Stimulated activated naive CD4-positive, alpha-beta T cell treated with Interleukin-2 at 50 U/mL for 16 hours (primary cell): ENCODE results near the gene ANKRD6.
A peak's percentile ranks its signal among the peaks of the same experiment; 100 is the strongest.
"Not testable (repeated sequence)": the region's sequence is repeated elsewhere in the genome, so short reads cannot be mapped to it uniquely, and the experiment has no call there.

ENCODE experiments used
- DNase-seq: peaks from one replicate; lab custom pipeline; 2025; lab: John Stamatoyannopoulos, UW

Gene ANKRD6

DNA sequence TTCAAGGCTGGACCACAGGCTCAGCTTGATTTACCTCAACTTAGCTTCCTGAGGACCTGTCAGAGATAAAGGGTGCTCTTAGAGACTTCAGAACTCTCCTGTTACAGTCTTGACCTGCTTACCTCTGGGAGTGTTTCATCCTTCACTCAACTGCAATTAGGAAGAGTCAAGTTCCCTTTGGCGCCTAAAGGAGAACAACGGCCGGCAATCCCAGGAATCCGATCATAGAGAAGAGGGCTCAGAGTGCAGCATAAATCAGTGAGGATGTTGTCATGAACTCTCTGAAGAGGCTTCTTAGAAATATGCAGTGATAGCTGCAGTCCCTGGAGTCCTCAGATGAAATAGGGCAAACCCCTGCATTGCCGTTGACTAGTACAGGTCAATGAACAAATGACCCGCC lies 169.2 kb downstream of the ANKRD6 start:
- no peak for DNase-seq

DNA sequence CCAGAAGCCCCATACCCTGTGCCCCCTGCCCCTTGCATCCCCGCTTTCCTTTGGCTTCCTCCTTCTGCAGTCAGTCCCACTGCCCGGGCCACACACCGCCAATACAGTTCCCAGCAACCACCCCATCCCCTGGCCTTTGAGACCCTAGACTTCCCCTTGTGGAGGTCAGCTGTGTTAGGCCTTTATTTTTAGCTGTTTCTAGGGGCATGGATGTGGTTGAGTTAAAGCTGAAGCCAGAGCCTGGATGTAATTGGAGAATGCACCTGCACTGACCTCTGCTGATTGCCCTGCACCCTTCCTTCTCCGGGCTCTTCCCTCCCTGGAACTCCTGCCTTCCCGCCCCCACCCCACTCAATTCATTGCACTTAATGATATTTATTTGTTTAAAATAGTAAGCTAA lies 171.7 kb downstream of the ANKRD6 start:
- no peak for DNase-seq

- no peak for DNase-seq
Measured at GRCh38 chr6:89605861-89606260, 172.9 kb downstream of the ANKRD6 start.

GRCh38 chr6:89610149-89610642 lies 177.2 kb downstream of the ANKRD6 start:
- peak; percentile 67 for DNase-seq

DNA sequence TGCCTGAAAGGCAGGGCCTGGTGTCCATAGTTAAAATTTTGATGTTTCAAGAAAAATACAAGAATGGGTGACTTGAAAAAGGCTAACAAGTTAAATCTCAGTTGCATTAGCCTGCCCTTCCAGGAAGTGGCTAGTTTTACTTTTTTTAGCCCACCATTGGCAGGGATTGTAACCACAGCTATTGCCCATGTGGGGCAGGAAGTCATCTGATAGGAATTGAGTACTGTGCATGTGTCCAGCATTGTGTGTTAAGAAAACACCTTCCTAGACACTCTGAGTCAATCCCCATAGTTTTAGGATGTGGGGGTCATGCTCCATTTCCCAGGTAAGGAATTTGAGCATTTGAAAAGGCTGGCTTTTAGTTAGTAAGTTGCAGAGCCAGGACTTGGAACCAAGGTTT lies 178.7 kb downstream of the ANKRD6 start:
- DNase-seq: no peak

DNA sequence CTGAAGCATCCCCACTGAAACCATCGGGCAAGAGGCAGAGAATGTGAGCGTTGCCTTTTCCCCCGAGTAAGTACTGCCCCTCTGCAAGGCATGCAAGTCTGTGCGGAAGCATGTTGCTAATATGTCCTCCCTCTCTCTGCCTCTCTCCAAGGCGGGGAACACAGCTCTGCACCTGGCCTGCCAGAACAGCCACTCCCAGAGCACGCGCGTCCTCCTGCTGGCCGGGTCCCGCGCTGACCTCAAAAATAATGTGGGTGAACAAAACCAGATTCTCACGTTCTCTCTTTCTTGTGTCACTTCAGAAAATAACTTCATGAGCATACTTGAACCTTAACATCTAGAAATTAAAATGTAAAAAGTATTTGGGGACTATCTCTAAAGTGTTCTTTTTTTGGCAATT lies 179.2 kb downstream of the ANKRD6 start:
- no peak for DNase-seq

- DNase-seq: no peak
Measured at GRCh38 chr6:89613790-89614189, 180.8 kb downstream of the ANKRD6 start.

DNA sequence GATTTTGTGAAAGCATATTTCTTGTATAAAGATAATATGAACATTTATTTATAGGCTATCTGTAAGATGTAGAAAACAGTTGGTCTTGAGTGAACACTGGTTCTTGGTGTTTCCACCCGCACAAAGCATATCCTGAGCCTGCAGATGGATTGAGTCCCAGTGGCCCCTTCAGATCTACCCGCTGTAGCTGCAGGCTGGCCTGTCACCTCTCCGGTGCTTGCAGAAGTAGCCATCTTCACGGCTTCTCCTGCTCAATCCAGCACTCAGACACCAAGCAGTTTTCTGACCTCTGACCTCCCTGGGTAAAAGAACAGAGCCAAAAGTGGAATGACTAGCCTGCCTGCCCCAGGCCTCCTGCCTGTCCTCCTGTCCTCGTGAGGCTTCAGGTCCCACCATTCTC lies 182.9 kb downstream of the ANKRD6 start:
- no peak for DNase-seq

- DNase-seq: no peak
Measured at GRCh38 chr6:89616531-89616930, 183.6 kb downstream of the ANKRD6 start.

DNA sequence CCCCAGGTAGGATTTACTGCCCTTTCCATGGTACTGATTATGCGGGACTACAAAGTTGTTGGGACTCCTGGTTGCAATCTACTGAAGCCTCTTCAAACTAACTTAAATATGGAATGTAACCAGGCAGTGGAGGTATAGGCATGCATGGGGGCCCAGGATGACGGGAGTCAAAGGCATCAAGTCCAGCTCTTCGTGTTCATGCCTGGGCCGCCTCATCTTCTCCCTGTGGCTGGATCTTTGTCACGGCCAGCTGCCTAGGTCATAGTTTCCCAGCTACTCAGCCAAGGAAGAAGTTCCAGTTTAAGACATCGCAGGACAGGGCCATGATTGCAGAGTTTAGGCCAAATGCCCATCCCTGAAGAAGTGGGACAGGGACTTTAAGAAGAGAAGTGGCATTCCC lies 185.1 kb downstream of the ANKRD6 start:
- DNase-seq: no peak

DNA sequence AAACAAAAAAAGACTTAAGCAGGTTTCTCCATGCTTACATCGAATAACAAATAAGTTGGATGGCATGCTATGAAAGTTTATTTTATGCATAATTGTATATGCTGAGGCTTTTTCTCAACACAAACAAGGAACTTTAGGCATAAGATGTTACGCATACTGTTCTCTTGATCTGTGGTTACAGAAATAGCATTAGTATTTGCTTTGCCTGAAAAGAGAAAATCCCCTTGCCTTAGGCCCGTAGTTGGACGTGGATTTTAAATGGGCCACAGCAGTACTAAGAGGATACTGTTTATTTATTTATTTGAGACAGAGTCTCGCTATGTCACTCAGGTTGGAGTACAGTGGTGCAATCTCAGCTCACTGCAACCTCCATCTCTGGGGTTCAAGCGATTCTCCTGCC lies 186.6 kb downstream of the ANKRD6 start:
- DNase-seq: no peak

DNA sequence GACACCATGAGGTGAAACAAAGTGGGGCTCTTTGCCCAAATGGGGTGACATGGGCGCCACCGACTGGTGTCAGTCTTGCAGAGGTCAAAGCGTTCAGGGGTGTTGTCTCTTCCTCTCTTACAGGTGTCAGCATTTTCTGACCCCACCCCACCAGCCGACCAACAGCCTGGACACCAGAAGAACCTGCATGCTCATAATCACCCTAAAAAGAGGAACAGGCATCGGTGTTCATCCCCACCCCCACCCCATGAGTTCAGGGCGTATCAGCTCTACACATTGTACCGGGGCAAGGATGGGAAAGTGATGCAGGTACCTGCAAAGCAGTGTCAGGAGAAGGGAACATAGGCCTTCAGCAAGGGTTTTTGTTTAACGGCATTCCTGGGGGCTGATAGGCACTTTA lies 190.8 kb downstream of the ANKRD6 start:
- no peak for DNase-seq

DNA sequence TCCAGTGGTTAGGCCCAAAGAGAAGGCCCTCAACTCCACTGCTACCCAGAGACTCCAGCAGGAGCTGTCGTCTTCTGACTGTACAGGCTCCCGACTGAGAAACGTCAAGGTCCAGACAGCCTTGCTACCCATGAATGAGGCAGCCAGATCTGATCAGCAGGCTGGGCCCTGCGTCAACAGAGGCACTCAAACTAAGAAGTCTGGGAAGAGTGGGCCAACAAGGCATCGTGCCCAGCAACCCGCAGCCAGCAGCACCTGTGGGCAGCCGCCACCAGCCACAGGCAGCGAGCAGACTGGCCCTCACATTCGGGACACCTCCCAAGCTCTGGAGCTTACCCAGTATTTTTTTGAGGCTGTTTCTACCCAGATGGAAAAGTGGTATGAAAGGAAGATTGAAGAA lies 197.5 kb downstream of the ANKRD6 start:
- DNase-seq: no peak

DNA sequence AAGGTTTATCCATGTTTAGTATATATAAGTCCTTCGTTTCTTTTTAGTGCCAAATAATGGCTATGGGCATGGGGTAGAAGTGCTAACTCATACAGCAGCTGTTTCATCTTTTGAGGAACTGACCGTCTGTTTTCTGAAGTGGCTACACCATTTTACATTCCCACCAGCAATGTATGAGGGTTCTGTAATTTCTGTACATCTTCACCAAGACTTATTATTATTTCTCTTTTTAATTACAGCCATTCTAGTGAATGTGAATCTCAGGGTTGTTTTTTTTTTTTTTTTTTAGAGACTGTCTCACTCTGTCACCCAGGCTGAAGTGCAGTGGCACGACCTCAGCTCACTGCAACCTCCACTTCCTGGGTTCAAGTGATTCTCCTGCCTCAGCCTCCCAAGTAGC lies 203.5 kb downstream of the ANKRD6 start:
- not testable (repeated sequence) for DNase-seq

- no peak for DNase-seq
Measured at GRCh38 chr6:89637960-89638319, 205.0 kb downstream of the ANKRD6 start.

- peak; percentile 90 for DNase-seq
Measured at GRCh38 chr6:89638320-89639195, 205.6 kb downstream of the ANKRD6 start, which contains the start of gene LYRM2. Gene LYRM2 (minus strand): TSS chr6:89638747. CDS start chr6:89638716, 31 bp downstream.

- DNase-seq: no peak
Measured at GRCh38 chr6:89640804-89641203, 207.9 kb downstream of the ANKRD6 start.

DNA sequence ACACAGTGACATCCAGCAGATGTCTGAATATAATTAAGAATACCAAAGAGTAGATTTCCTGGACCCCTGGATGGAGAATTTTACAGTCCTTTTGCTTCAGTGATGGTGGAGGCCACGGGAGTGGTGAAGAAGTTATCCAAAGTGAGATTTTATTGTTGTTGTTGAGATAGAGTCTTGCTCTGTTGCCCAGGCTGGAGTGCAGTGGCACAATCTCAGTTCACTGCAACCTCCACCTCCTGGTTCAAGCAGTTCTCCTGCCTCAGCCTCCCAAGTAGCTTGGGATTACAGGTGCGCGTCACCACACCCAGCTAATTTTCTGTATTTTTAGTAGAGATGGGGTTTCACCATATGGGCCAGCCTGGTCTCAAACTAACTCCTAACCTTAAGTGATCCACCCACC lies 208.6 kb downstream of the ANKRD6 start:
- DNase-seq: not testable (repeated sequence)

DNA sequence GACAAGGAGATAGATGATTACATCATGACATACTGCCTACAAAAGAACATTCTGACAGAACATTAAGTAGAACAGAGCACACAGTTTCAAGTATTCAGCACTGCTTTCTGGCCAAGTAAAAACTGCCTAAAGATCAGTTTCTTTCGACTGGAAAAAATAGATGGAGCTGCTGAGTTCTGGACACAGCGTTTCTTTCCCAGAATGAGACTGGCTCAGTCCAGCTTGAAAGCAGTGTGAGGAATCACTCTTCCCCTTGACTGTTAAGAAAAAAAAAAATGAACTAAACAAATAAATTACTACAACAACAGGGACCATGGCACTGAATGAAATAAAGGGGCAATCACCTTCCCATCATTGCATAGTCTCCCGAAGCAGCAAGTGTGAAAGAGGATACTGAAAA lies 210.0 kb downstream of the ANKRD6 start:
- no peak for DNase-seq

DNA sequence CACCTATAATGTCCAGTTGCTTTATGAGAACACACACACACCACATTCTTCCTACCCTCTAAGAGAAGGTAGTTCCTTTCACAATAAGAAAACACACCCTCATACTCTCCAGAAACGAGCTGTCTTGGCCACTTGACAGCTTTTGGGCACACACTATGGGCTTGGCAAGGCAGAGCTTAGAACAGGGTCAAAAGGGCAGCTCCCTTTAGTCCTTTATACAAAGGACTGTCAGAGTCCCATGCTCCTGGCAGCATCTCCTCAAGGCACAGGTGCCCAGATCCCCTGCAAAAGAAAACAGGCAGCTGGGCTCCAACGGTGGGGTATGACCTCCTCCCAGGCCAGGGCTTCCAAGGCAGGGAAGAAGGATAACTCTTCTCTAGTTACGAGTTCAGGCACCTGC lies 210.5 kb downstream of the ANKRD6 start:
- no peak for DNase-seq

DNA sequence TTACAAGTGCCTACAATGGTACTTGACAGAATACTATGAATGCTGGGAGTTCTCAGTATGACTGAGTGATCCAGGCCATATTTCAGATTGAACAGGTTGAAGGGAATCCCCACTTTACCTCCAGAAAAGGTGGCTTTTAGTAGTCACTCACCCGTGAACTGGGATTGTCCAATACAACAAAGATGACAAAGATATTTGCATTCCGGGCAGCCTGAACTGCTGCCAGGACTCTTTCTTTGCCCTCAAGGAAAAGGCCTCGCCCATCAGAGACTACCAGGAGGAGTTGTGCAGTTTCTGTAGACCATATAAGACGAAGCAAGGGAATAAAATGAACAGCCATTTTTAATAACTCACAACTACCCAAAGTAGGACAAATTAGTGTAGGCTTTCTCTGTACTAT lies 211.9 kb downstream of the ANKRD6 start:
- DNase-seq: no peak

DNA sequence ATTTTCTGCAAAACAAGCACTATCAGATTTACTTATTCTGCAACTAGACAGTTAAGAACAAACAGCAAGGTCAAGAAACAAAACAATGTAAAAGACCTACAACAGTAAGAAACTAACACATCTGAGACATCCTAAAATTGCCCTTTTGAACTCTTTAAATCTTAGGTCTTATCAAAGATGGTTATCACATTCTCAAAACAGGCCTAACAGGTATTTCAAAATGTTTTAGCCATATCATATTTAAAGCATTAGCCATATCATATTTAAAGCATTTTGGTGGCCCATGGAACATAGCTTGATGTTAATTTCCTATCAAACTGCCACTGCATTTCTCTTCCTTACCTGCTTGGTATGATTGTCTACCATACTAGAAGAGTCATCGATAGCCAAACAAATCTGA lies 216.7 kb downstream of the ANKRD6 start:
- DNase-seq: no peak

DNA sequence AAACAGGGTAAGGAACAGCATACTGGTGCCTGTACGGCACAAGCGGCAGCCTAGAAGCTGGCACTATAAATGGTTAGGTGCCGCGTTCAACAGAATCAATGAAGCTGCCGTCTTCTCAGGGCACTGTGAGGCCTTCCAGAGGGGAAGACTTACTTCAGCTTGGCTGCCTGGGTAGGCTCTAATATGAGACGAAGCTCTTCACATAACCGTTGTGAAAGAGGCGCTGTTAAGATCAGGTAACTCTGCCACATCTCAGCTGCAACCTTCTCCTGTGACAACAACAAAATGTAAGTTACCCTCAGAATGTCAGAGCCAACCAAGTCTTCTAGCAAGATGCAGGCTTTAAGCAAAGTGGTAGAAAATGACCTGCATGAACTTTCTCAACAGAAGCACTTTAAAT lies 217.6 kb downstream of the ANKRD6 start:
- DNase-seq: no peak

DNA sequence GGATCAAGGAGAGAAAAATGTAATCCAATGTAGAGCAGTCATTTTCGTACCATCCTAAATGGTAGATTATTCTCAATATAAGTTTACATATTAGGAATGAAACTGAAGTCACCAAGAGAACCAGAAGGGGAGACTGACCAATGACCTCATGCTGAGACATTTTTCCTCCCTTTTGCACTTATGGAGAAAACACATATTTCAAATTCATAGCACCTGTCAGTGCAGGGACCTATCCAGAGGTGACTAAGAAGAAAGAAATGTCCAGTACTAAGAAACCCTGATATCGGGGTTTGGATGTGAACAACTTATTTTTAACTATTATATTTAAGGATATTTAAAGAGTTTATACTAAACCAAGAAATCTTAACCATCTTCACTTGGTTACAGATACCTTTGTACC lies 222.2 kb downstream of the ANKRD6 start:
- no peak for DNase-seq
